ENCODE results near the gene PAX8. TPM values are rescaled to one million over a fixed set of nuclear protein-coding genes. Genes with fewer than 3 reads are reported as not detected.

PAX8 gene
- total RNA-seq = 9.2 and 19.8 TPM in 2 replicates

GRCh38 chr2:113278742-113279139 is at the start of gene PAX8:
Gene PAX8 (minus strand): TSS chr2:113278921. CDS start chr2:113278394, 527 bp downstream.

GRCh38 chr2:113173542-113174375 is 105.0 kb downstream of the PAX8 start, which contains the start of gene PSD4:
Gene PSD4 (plus strand): TSS chr2:113173971. CDS start chr2:113182457, 8,486 bp downstream.

Other genes starting within 250 kb of the PAX8 start
- not detected in 2 replicates for gene IL36B, start 226.1 kb downstream of the PAX8 start, total RNA-seq
- not detected in 2 replicates for gene IL36RN, start 219.7 kb downstream of the PAX8 start, total RNA-seq
- not detected in 2 replicates for gene IL1F10, start 211.0 kb downstream of the PAX8 start, total RNA-seq
- gene IL1RN, start 151.3 kb downstream of the PAX8 start, total RNA-seq = 0.16 and 0.61 TPM in 2 replicates
- 9.4 and 13.6 TPM in 2 replicates for gene PSD4, start 105.0 kb downstream of the PAX8 start, total RNA-seq
- gene ZNG1B, start 158.8 kb upstream of the PAX8 start, total RNA-seq = 20.5 and 21.9 TPM in 2 replicates
- gene FOXD4L1, start 219.7 kb upstream of the PAX8 start, total RNA-seq = 0.12 and 0.32 TPM in 2 replicates